H1 (cell line): ENCODE results near the gene C5orf24. TPM values are rescaled to one million over a fixed set of nuclear protein-coding genes. Genes with fewer than 3 reads are reported as not detected.

Experiments used
- CTCF ChIA-PET: fragments of 300-600 bp; sonication (Branson Sonifier 250); formaldehyde crosslinking; loops from one replicate; lab custom pipeline; 2021; ENCODE audit not compliant: partially characterized antibody; lab: Charles Lee
- POLR2A ChIA-PET: fragments of 300-600 bp; sonication (Branson Sonifier 250); formaldehyde crosslinking; loops from one replicate; lab custom pipeline; 2021; ENCODE audit warnings: inconsistent platforms; ENCODE audit not compliant: partially characterized antibody; lab: Charles Lee
- DNase-seq, 2 experiments: peaks; one replicate each; pipeline versions ENCODE4 v3.0.0 to v3.0.0-alpha.2; 2010 to 2022; ENCODE audit warnings: low spot score in 2 of 2, low read depth in 1 of 2, mixed read lengths in 1 of 2
- FAIRE-seq: peaks from 2 replicates; lab custom pipeline; 2011; peaks lifted over from hg19 to GRCh38; lab: Jason Lieb, UNC
- H2AFZ ChIP-seq: 2 replicates; pipeline ENCODE4 v1.8.1; 2012; ENCODE audit warnings: low read length, inconsistent platforms
- H2AK5ac ChIP-seq: 2 replicates; pipeline ENCODE4 v1.6.1; 2013; ENCODE audit warnings: low read depth, low read length
- H2BK120ac ChIP-seq: replicated peaks from 2 replicates; pipeline ENCODE3; 2013; ENCODE audit warnings: low read depth, low read length, inconsistent platforms
- H2BK12ac ChIP-seq: 2 replicates; pipeline ENCODE4 v1.6.1; 2013; ENCODE audit warnings: low read depth, low read length
- H2BK15ac ChIP-seq: 2 replicates; pipeline ENCODE4 v1.6.1; 2013; ENCODE audit warnings: low read length
- H2BK20ac ChIP-seq: 2 replicates; pipeline ENCODE4 v1.6.1; 2013; ENCODE audit warnings: low read length
- H2BK5ac ChIP-seq: 2 replicates; pipeline ENCODE4 v1.6.1; 2013; ENCODE audit warnings: low read depth, low read length
- H3K14ac ChIP-seq: 2 replicates; pipeline ENCODE4 v1.6.1; 2013; ENCODE audit warnings: inconsistent platforms; ENCODE audit not compliant: insufficient read length
- H3K18ac ChIP-seq: 2 replicates; pipeline ENCODE4 v1.6.1; 2013; ENCODE audit warnings: low read length; ENCODE audit errors: extremely low read depth
- H3K23ac ChIP-seq: 2 replicates; pipeline ENCODE4 v1.6.1; 2013; ENCODE audit warnings: inconsistent platforms; ENCODE audit not compliant: insufficient read length
- H3K23me2 ChIP-seq: 2 replicates; pipeline ENCODE4 v1.6.1; 2013; ENCODE audit warnings: low read depth, low read length
- H3K27ac ChIP-seq: 2 replicates; pipeline ENCODE4 v1.6.1; 2011; ENCODE audit warnings: low read depth, low read length, inconsistent platforms
- H3K27me3 ChIP-seq, 4 experiments: replicated peaks in 1 of 4; 1 replicate in 1 of 4; 2 replicates in 3 of 4; pipeline versions ENCODE4 v1.6.1 to v1.8.1; 2011 to 2013; ENCODE audit warnings: low read length in 3 of 4, mild to moderate bottlenecking in 3 of 4, inconsistent platforms in 2 of 4, mixed read lengths in 2 of 4, moderate library complexity in 1 of 4; ENCODE audit not compliant: control insufficient read depth in 3 of 4, insufficient read depth in 3 of 4; ENCODE audit errors: extremely low read depth in 1 of 4
- H3K36me3 ChIP-seq, 4 experiments: 2 replicates each; pipeline versions ENCODE4 v1.6.1 to v1.8.1; 2011 to 2013; ENCODE audit warnings: mild to moderate bottlenecking in 4 of 4, low read length in 3 of 4, moderate library complexity in 2 of 4, control low read depth in 1 of 4, inconsistent platforms in 1 of 4; ENCODE audit not compliant: insufficient read depth in 4 of 4, control insufficient read depth in 2 of 4
- H3K4ac ChIP-seq: replicated peaks from 2 replicates; pipeline ENCODE3; 2013; ENCODE audit warnings: low read length, low read depth, mixed read lengths, inconsistent platforms; ENCODE audit not compliant: insufficient read length
- H3K4me1 ChIP-seq, 4 experiments: replicated peaks in 1 of 4; 1 replicate in 1 of 4; 2 replicates in 3 of 4; pipeline versions ENCODE4 v1.6.1 to v1.8.1; 2011 to 2013; ENCODE audit warnings: low read length in 3 of 4, inconsistent platforms in 2 of 4, mixed read lengths in 1 of 4; ENCODE audit not compliant: insufficient read depth in 4 of 4, control insufficient read depth in 3 of 4
- H3K4me2 ChIP-seq, 2 experiments: 2 replicates each; pipeline versions ENCODE4 v1.6.1 to v1.8.1; 2011 to 2013; ENCODE audit warnings: low read depth in 2 of 2, low read length in 2 of 2, control low read depth in 1 of 2, inconsistent platforms in 1 of 2, mild to moderate bottlenecking in 1 of 2; ENCODE audit not compliant: insufficient read depth in 1 of 2
- H3K4me3 ChIP-seq, 4 experiments: fragments of 200-600, 300-600 bp in 1 of 4; sonication (generic), shearing (Covaris generic), sonication (Bioruptor Twin) in 1 of 4; 2 replicates each; pipeline versions ENCODE4 v1.5.1 to v1.8.1; 2011 to 2016; ENCODE audit warnings: low read length in 4 of 4, low read depth in 3 of 4, control low read depth in 2 of 4, inconsistent platforms in 2 of 4, mild to moderate bottlenecking in 2 of 4, mixed read lengths in 1 of 4, moderate library complexity in 1 of 4; ENCODE audit not compliant: insufficient read depth in 2 of 4; ENCODE audit errors: extremely low read depth in 1 of 4
- H3K56ac ChIP-seq: replicated peaks from 2 replicates; pipeline ENCODE3; 2013; ENCODE audit warnings: low read depth, mild to moderate bottlenecking, mixed read lengths, low read length, inconsistent platforms; ENCODE audit not compliant: insufficient read length
- H3K79me1 ChIP-seq: 2 replicates; pipeline ENCODE4 v1.6.1; 2013; ENCODE audit warnings: low read depth, low read length, control low read depth
- H3K79me2 ChIP-seq, 2 experiments: 2 replicates each; pipeline versions ENCODE4 v1.6.1 to v1.8.1; 2012 to 2013; ENCODE audit warnings: low read length in 2 of 2, mild to moderate bottlenecking in 2 of 2, inconsistent platforms in 1 of 2; ENCODE audit not compliant: insufficient read depth in 2 of 2, control insufficient read depth in 1 of 2
- H3K9ac ChIP-seq, 4 experiments: replicated peaks in 1 of 4; 1 replicate in 1 of 4; 2 replicates in 3 of 4; pipeline versions ENCODE4 v1.6.1 to v1.8.1; 2011 to 2013; ENCODE audit warnings: low read depth in 3 of 4, low read length in 3 of 4, control low read depth in 2 of 4, mild to moderate bottlenecking in 2 of 4, moderate library complexity in 2 of 4, inconsistent platforms in 1 of 4; ENCODE audit errors: extremely low read depth in 1 of 4
- H3K9me3 ChIP-seq, 2 experiments: 2 replicates each; pipeline versions ENCODE4 v1.6.1 to v1.8.1; 2012 to 2013; ENCODE audit warnings: mild to moderate bottlenecking in 2 of 2, moderate library complexity in 2 of 2, control low read depth in 1 of 2, inconsistent platforms in 1 of 2, low read depth in 1 of 2, low read length in 1 of 2, mixed read lengths in 1 of 2; ENCODE audit not compliant: insufficient read depth in 2 of 2
- H4K20me1 ChIP-seq, 2 experiments: replicated peaks in 1 of 2; 2 replicates each; pipeline versions ENCODE3 to v1.8.1; 2011 to 2013; ENCODE audit warnings: inconsistent platforms in 2 of 2, low read length in 2 of 2, mild to moderate bottlenecking in 1 of 2; ENCODE audit not compliant: insufficient read depth in 2 of 2, control insufficient read depth in 1 of 2
- H4K5ac ChIP-seq: 2 replicates; pipeline ENCODE4 v1.6.1; 2013; ENCODE audit warnings: low read length, low read depth, mixed read lengths, inconsistent platforms; ENCODE audit not compliant: insufficient read length
- H4K8ac ChIP-seq: 2 replicates; pipeline ENCODE4 v1.8.0; 2013; ENCODE audit warnings: mild to moderate bottlenecking, moderate library complexity, low read length, inconsistent platforms; ENCODE audit not compliant: insufficient read depth; ENCODE audit errors: extremely low read depth
- H4K91ac ChIP-seq: replicated peaks from 2 replicates; pipeline ENCODE3; 2013; ENCODE audit warnings: low read length, mixed read lengths, inconsistent platforms; ENCODE audit not compliant: insufficient read length
- BRCA1 ChIP-seq: IDR thresholded peaks from 2 replicates; pipeline ENCODE4 v1.6.1; 2012; ENCODE audit warnings: low read depth, low read length, improper control_type of control experiment
- CHD2 ChIP-seq: IDR thresholded peaks from 2 replicates; pipeline ENCODE4 v1.6.1; 2012; ENCODE audit warnings: low read length, improper control_type of control experiment
- EP300 ChIP-seq, 2 experiments: IDR thresholded peaks; 1 replicate in 1 of 2; 2 replicates in 1 of 2; pipeline ENCODE4 v1.6.1; 2011 to 2012; ENCODE audit warnings: low read depth in 2 of 2, low read length in 2 of 2, mild to moderate bottlenecking in 2 of 2, borderline replicate concordance in 1 of 2, inconsistent platforms in 1 of 2, moderate library complexity in 1 of 2
- KDM1A ChIP-seq: fragments of 200-600, 300-600 bp; sonication (generic); IDR thresholded peaks from 2 replicates; pipeline ENCODE4 v1.7.1; 2016; ENCODE audit warnings: mild to moderate bottlenecking, low read length, borderline replicate concordance
- RXRA ChIP-seq: IDR thresholded peaks from 2 replicates; pipeline ENCODE4 v1.6.1; 2011; ENCODE audit warnings: low read depth, mild to moderate bottlenecking, low read length, moderate library complexity; ENCODE audit not compliant: insufficient read depth
- SAP30 ChIP-seq: fragments of 300-600 bp; sonication (generic); IDR thresholded peaks from 2 replicates; pipeline ENCODE4 v1.7.1; 2012; ENCODE audit warnings: low read length, moderate library complexity, mild to moderate bottlenecking, inconsistent platforms; ENCODE audit not compliant: insufficient read depth, insufficient replicate concordance
- SIN3A ChIP-seq, 2 experiments: IDR thresholded peaks in 1 of 2; conservative IDR thresholded peaks in 1 of 2; 2 replicates each; pipeline ENCODE4 v1.6.1; 2011 to 2012; ENCODE audit warnings: low read length in 2 of 2, improper control_type of control experiment in 1 of 2, low read depth in 1 of 2, mild to moderate bottlenecking in 1 of 2
- TCF12 ChIP-seq: IDR thresholded peaks from 2 replicates; pipeline ENCODE4 v1.6.1; 2011; ENCODE audit warnings: low read depth, mild to moderate bottlenecking, low read length
- YY1 ChIP-seq: IDR thresholded peaks from 2 replicates; pipeline ENCODE4 v1.6.1; 2011; ENCODE audit warnings: low read depth, mild to moderate bottlenecking, low read length
- WGBS, 2 experiments: shearing (Covaris generic) in 1 of 2; methylation state at CpG; one replicate each; pipeline versions ENCODE4 v1.1.6 to v1.1.7; 2013 to 2015; ENCODE audit warnings: low lambda C conversion rate in 2 of 2, mixed read lengths in 2 of 2, inconsistent platforms in 1 of 2, low coverage in 1 of 2, missing lambda C conversion rate in 1 of 2; ENCODE audit not compliant: insufficient replicate concordance in 2 of 2, insufficient coverage in 1 of 2, insufficient read length in 1 of 2; ENCODE audit errors: extremely low coverage in 1 of 2, missing lambda C conversion rate in 1 of 2; 5-methylcytosine and 5-hydroxymethylcytosine counted together
- polyA plus RNA-seq, 7 experiments: library from polyadenylated mRNA; depleted of rRNA in 3 of 7; stranded (reverse) in 5 of 7; unstranded in 2 of 7; fragments of >200 nt in 5 of 7; fragments of 200-250 nt in 2 of 7; gene quantifications; 1 replicate in 5 of 7; 2 replicates in 1 of 7; 4 replicates in 1 of 7; pipeline versions ENCODE4 v1.2.1 to v1.2.3, GENCODE V29; 2011 to 2013; ENCODE audit warnings: missing spikeins in 2 of 7, mixed read lengths in 2 of 7
- total RNA-seq: library from RNA; stranded (reverse); fragmentation: NEBNext Ultra II Directional; extraction: Animal tissue kit (Norgen Biotek cat#: 25700); gene quantifications from 2 replicates; pipeline ENCODE4 v1.2.1, GENCODE V29; 2021
- TF ChIP-seq, protein P1 (sequence below): IDR thresholded peaks from 2 replicates; pipeline ENCODE4 v1.6.1; 2012; ENCODE audit warnings: inconsistent platforms

C5orf24 gene
- total and polyA plus RNA-seq, 2 of the 8 experiments (the other 6 are each of a cell fraction or from before 2014, with no cell fraction given): 11.1 to 20.2 TPM

DNA sequence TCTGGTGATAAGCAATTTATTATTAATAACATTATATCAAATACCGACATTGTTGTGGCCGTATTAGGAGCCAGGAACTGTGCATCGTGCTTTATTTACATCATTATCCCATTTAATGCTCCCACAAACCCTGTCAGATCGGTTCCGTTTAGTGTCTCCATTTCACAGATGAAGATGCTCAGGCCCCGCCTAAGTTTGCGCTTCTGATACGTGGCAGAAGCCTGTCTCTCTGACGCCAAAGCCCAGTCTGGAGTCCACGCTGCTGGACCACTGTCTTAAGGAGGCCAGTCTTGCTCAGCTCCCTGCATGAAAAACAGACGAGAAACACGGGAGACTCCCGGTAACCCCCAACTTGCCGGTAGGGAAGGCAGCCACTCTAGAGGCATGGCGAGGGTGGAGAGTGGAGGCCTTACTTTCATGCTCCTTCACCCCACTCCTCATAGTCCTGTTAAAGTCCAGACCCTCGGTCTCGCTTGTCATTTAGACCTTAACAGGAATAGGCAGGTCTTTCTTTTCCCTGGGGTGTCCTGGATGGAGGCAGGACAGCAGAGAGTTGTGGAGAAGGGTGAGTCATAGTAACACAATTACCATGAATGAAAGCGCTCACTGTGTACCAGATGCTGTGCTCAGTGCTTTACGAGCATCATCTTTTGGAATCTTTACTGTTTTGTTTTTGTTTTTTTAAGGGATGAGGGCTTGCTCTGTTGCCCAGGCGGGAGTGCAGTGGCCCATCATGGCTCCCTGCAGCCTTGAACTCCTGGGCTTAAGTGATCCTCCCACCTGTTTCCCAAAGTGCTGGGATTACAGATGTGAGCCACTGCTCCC is 29.3 kb downstream of the C5orf24 start:
- ChIA-PET CTCF (interaction anchor here (1.0 to 1.2 kb wide), 2 partner anchors 13 to 35 kb away, joined by 3 to 6 read pairs; no protein-coding TSS in a partner anchor), POLR2A (interaction anchor here (0.8 to 5.6 kb wide), 10 partner anchors 11 to 29 kb away, joined by 3 to 54 read pairs (median 4); partner anchors contain the start of genes C5orf24 and PCBD2)
- Histone ChIP-seq H3K9ac (peak overlapping the region in 3 of 4 experiments; percentile 79 to 90 (median 90); a peak in 6 of 7 replicates), H3K4me3 (peak overlapping the region; percentile 73 to 93 (median 78)), H3K27me3 (no peaks in the 10 kb centered on the region), H2BK20ac (no peak overlapping the region), H2BK120ac (no peak overlapping the region), H3K23me2 (peaks cover 9% of the 10 kb centered on the region), H3K36me3 (no peaks in the 10 kb centered on the region), H4K91ac (no peak overlapping the region), H3K79me2 (no peaks in the 10 kb centered on the region; a peak in 2 of 4 replicates), H4K8ac (peak overlapping the region; percentile 99; the same call in 1 of the 2 replicates), H2BK12ac (peak overlapping the region; percentile 75; the same call in 1 of the 2 replicates), H4K20me1 (no peaks in the 10 kb centered on the region), H2BK5ac (peak overlapping the region; percentile 95; the same call in 1 of the 2 replicates), H3K9me3 (no peaks in the 10 kb centered on the region), H3K4ac (peak overlapping the region; percentile 47), H3K4me1 (peaks cover 0 to 12% (median 8%) of the 10 kb centered on the region in 4 experiments; a peak in 6 of 7 replicates), H2AFZ (no peak overlapping the region), H3K79me1 (0 out of 2 replicates have a peak, but pooled peaks cover 3% of the 10 kb centered on the region), H4K5ac (no peak overlapping the region), H2AK5ac (no peak overlapping the region), H3K23ac (no peak overlapping the region), H3K56ac (no peak overlapping the region), H3K14ac (no peak overlapping the region), H3K18ac (peak overlapping the region; percentile 78), H2BK15ac (no peak overlapping the region), H3K4me2 (peak overlapping the region; percentile 78 to 87), H3K27ac (no peak overlapping the region)
- DNase-seq (no peak), FAIRE-seq (no peak)
- 29% methylated on average over 20 of the region's 20 CpGs; no CpG with 5 or more reads in 1 of the 2 experiments for WGBS, 2 experiments
- TF ChIP-seq RXRA: no peak
- TF ChIP-seq YY1: no peak
- TF ChIP-seq EP300 (IDR thresholded peaks at IDR 0.05; ENCODE audit: borderline replicate concordance in 1 of 2, low read depth in 2 of 2, low read length in 2 of 2): no peak
- no peak for TF ChIP-seq BRCA1
- TF ChIP-seq CHD2: no peak
- no peak for TF ChIP-seq SIN3A (conservative IDR thresholded peaks at IDR 0.05 in 1 of 2, IDR thresholded peaks at IDR 0.05 in 1 of 2; ENCODE audit: low read depth in 1 of 2, low read length in 2 of 2)
- TF ChIP-seq TCF12: no peak
- TF ChIP-seq, protein P1, sequence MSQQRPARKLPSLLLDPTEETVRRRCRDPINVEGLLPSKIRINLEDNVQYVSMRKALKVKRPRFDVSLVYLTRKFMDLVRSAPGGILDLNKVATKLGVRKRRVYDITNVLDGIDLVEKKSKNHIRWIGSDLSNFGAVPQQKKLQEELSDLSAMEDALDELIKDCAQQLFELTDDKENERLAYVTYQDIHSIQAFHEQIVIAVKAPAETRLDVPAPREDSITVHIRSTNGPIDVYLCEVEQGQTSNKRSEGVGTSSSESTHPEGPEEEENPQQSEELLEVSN: no peak
- TF ChIP-seq SAP30: no peak
- TF ChIP-seq KDM1A: no peak
